Suprapubic skin (tissue), 3 donors: ENCODE measurements around the gene CLSTN2.

ENCODE experiments used
- CTCF ChIP-seq, 2 donors: fragments of 200-600 bp in 1 of 2; fragments of 450-650 bp in 1 of 2; sonication (generic) in 1 of 2; IDR thresholded peaks; one replicate each; pipeline ENCODE4 v1.5.1; 2016 to 2019; ENCODE audit warnings: antibody characterized with exemption in 2 of 2, mild to moderate bottlenecking in 1 of 2, moderate library complexity in 1 of 2
- POLR2A ChIP-seq, 2 donors: fragments of 450-650 bp; IDR thresholded peaks; one replicate each; pipeline ENCODE4 v1.6.1; 2017; ENCODE audit warnings: antibody characterized with exemption in 2 of 2, mild to moderate bottlenecking in 2 of 2, moderate library complexity in 2 of 2

- TF ChIP-seq POLR2A (IDR thresholded peaks at IDR 0.05) (no peak), CTCF (IDR thresholded peaks at IDR 0.05) (no peak)
Measured at GRCh38 chr3:140078343-140078742, 143.4 kb downstream of the CLSTN2 start.
